ENCODE measurements around the gene CCDC40. TPM values are rescaled to one million over a fixed set of nuclear protein-coding genes. Genes with fewer than 3 reads are reported as not detected.

The CCDC40 gene
- total and polyA plus RNA-seq, 2 of the 13 experiments (the other 11 are each of a cell fraction or from before 2014, with no cell fraction given), result 4.1 to 5.5 TPM

DNA sequence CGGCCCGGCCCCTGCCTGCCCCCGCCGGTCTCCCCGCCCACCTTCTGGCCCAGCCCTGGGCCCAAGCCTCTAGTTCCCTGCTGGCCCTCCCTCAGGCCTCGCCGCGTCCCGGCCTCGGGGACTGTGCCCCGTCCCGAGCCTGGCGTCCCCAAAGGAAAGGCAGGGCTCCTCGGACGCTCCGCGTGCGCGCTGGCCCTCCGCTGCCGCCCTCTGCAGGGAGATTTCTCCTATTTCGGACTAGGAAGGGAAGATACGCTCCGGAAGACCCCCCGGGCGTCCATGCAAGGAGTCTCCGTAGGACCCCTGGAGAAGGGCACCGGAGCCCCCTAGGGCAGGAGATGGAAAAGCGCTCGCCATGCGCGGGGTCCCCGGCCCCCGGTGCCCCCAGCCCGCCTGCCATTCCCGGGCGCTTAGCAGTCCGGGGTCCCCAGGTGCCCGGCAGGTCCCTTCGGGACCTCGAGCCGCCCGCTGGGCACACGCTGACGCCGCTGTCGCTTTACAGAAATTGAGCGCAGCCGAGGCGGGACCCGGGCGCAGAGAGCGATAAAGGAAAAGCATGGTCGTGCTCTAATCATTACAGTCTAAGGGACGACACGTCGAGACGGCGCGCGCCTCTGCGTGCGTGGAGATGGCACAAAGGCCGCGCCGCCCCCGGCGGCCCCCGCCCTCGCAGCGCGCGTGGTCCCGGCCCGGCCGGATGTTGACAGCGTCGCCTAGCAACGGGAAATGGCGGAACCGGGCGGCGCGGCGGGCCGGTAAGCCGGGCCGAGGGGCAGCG is at the start of gene CCDC40 (continued):
- TF ChIP-seq HES4 (CRISPR knock-in tag; IDR thresholded peaks at IDR 0.05; ENCODE audit: borderline replicate concordance), result no peak; the same call in 1 of the 2 replicates
- TF ChIP-seq REXO4 (CRISPR knock-in tag; IDR thresholded peaks at IDR 0.05; ENCODE audit: borderline replicate concordance), result no peak
- TF ChIP-seq HNRNPUL1 (IDR thresholded peaks at IDR 0.05; ENCODE audit: low read depth, low read length), result no peak; the same call in 1 of the 2 replicates
- TF ChIP-seq, protein P1, sequence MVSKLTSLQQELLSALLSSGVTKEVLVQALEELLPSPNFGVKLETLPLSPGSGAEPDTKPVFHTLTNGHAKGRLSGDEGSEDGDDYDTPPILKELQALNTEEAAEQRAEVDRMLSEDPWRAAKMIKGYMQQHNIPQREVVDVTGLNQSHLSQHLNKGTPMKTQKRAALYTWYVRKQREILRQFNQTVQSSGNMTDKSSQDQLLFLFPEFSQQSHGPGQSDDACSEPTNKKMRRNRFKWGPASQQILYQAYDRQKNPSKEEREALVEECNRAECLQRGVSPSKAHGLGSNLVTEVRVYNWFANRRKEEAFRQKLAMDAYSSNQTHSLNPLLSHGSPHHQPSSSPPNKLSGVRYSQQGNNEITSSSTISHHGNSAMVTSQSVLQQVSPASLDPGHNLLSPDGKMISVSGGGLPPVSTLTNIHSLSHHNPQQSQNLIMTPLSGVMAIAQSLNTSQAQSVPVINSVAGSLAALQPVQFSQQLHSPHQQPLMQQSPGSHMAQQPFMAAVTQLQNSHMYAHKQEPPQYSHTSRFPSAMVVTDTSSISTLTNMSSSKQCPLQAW (CRISPR knock-in tag; IDR thresholded peaks at IDR 0.05), result peak; percentile 67; the same call in 1 of the 2 replicates
- TF ChIP-seq TOE1 (CRISPR knock-in tag; IDR thresholded peaks at IDR 0.05), result peak; percentile 76; the same call in 1 of the 2 replicates
- TF ChIP-seq KDM5A (IDR thresholded peaks at IDR 0.05; ENCODE audit: borderline replicate concordance, low read length), result peak; percentile 1; the same call in 1 of the 2 replicates
- no peak for TF ChIP-seq ZC3H4 (CRISPR knock-in tag; IDR thresholded peaks at IDR 0.05; ENCODE audit: borderline replicate concordance)
- TF ChIP-seq, protein P2, sequence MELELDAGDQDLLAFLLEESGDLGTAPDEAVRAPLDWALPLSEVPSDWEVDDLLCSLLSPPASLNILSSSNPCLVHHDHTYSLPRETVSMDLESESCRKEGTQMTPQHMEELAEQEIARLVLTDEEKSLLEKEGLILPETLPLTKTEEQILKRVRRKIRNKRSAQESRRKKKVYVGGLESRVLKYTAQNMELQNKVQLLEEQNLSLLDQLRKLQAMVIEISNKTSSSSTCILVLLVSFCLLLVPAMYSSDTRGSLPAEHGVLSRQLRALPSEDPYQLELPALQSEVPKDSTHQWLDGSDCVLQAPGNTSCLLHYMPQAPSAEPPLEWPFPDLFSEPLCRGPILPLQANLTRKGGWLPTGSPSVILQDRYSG (CRISPR knock-in tag; IDR thresholded peaks at IDR 0.05), result 0 out of 2 replicates have a peak, but pooled peaks have one; percentile 52
- TF ChIP-seq SIN3B (IDR thresholded peaks at IDR 0.05; ENCODE audit: low read length), result no peak
- 0 out of 2 replicates have a peak, but pooled peaks have one; percentile 29 for TF ChIP-seq SETDB1 (CRISPR knock-in tag; IDR thresholded peaks at IDR 0.05; ENCODE audit: borderline replicate concordance)
- peak; percentile 40; the same call in 1 of the 2 replicates for TF ChIP-seq SNAPC2 (CRISPR knock-in tag; IDR thresholded peaks at IDR 0.05)
- TF ChIP-seq, protein P3, sequence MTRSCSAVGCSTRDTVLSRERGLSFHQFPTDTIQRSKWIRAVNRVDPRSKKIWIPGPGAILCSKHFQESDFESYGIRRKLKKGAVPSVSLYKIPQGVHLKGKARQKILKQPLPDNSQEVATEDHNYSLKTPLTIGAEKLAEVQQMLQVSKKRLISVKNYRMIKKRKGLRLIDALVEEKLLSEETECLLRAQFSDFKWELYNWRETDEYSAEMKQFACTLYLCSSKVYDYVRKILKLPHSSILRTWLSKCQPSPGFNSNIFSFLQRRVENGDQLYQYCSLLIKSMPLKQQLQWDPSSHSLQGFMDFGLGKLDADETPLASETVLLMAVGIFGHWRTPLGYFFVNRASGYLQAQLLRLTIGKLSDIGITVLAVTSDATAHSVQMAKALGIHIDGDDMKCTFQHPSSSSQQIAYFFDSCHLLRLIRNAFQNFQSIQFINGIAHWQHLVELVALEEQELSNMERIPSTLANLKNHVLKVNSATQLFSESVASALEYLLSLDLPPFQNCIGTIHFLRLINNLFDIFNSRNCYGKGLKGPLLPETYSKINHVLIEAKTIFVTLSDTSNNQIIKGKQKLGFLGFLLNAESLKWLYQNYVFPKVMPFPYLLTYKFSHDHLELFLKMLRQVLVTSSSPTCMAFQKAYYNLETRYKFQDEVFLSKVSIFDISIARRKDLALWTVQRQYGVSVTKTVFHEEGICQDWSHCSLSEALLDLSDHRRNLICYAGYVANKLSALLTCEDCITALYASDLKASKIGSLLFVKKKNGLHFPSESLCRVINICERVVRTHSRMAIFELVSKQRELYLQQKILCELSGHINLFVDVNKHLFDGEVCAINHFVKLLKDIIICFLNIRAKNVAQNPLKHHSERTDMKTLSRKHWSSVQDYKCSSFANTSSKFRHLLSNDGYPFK (CRISPR knock-in tag; IDR thresholded peaks at IDR 0.05; ENCODE audit: borderline replicate concordance), result 0 out of 2 replicates have a peak, but pooled peaks have one; percentile 7
- TF ChIP-seq KDM2A (CRISPR knock-in tag; IDR thresholded peaks at IDR 0.05; ENCODE audit: borderline replicate concordance, low read depth), result peak; percentile 48
- 0 out of 2 replicates have a peak, but pooled peaks have one; percentile 6 for TF ChIP-seq ISX (CRISPR knock-in tag; conservative IDR thresholded peaks at IDR 0.05)
- TF ChIP-seq, protein P4, sequence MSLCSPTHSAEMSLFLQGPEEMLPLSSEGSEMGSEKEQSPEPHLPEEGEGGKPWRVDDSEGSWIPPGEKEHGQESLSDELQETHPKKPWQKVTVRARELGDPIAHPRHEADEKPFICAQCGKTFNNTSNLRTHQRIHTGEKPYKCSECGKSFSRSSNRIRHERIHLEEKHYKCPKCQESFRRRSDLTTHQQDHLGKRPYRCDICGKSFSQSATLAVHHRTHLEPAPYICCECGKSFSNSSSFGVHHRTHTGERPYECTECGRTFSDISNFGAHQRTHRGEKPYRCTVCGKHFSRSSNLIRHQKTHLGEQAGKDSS (CRISPR knock-in tag; IDR thresholded peaks at IDR 0.05; ENCODE audit: borderline replicate concordance, low read depth), result no peak; the same call in 1 of the 2 replicates
- TF ChIP-seq ISL2 (CRISPR knock-in tag; IDR thresholded peaks at IDR 0.05), result 0 out of 2 replicates have a peak, but pooled peaks have one; percentile 35
- TF ChIP-seq TARDBP (CRISPR knock-in tag; IDR thresholded peaks at IDR 0.05), result peak; percentile 9
- TF ChIP-seq, protein P5, sequence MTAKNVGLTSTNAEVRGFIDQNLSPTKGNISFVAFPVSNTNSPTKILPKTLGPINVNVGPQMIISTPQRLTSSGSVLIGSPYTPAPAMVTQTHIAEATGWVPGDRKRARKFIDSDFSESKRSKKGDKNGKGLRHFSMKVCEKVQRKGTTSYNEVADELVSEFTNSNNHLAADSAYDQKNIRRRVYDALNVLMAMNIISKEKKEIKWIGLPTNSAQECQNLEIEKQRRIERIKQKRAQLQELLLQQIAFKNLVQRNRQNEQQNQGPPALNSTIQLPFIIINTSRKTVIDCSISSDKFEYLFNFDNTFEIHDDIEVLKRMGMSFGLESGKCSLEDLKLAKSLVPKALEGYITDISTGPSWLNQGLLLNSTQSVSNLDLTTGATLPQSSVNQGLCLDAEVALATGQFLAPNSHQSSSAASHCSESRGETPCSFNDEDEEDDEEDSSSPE (CRISPR knock-in tag; IDR thresholded peaks at IDR 0.05), result peak; percentile 20; the same call in 1 of the 2 replicates
- TF ChIP-seq MXI1 (IDR thresholded peaks at IDR 0.05; ENCODE audit: borderline replicate concordance, low read depth, low read length), result peak; percentile 98
- TF ChIP-seq ZNF225 (CRISPR knock-in tag; IDR thresholded peaks at IDR 0.05), result no peak
- 0 out of 2 replicates have a peak, but pooled peaks have one; percentile 59 for TF ChIP-seq RELA (CRISPR knock-in tag; IDR thresholded peaks at IDR 0.05)
